Fibroblast of lung (primary cell): ENCODE results near the gene FAM53B.

Source experiments
- CTCF ChIP-seq, 2 donors: IDR thresholded peaks in 1 of 2; conservative IDR thresholded peaks in 1 of 2; 1 replicate in 1 of 2; 2 replicates in 1 of 2; pipeline ENCODE4 v1.5.1; 2011 to 2012; ENCODE audit warnings: low read length in 2 of 2, control low read depth in 1 of 2, inconsistent platforms in 1 of 2, low read depth in 1 of 2, mild to moderate bottlenecking in 1 of 2
- EZH2 ChIP-seq: IDR thresholded peaks from 2 replicates; pipeline ENCODE4 v1.5.1; 2012; ENCODE audit warnings: low read length, control low read depth, mild to moderate bottlenecking; ENCODE audit errors: missing control alignments

- no peak for TF ChIP-seq CTCF (conservative IDR thresholded peaks at IDR 0.05 in 1 of 2, IDR thresholded peaks at IDR 0.05 in 1 of 2; ENCODE audit: low read depth in 1 of 2, low read length in 2 of 2)
- no peak for TF ChIP-seq EZH2
These were observed 131.3 kb downstream of the FAM53B start for GRCh38 chr10:124612611-124613498.
